ENCODE data around the gene SPACA4.

GRCh38 chr19:48631225-48631624 lies 24.7 kb downstream of the SPACA4 start:
- TF ChIP-seq CTCF (IDR thresholded peaks at IDR 0.05) (no peak), EP300 (IDR thresholded peaks at IDR 0.05) (no peak), POLR2A (IDR thresholded peaks at IDR 0.05) (no peak)
